GM18520 (cell line): Measurements from ENCODE around the gene PLB1.
A peak's percentile ranks its signal among the peaks of the same experiment; 100 is the strongest.

Experiments
- ATAC-seq: cut with Tn5 transposase; IDR thresholded peaks from one replicate; pipeline ENCODE4 v1.9.1; 2021; ENCODE audit not compliant: unreplicated experiment

PLB1 gene

GRCh38 chr2:28558158-28558820, 62.4 kb downstream of the PLB1 start:
- ATAC-seq: no peak

GRCh38 chr2:28558918-28559317, 63.1 kb downstream of the PLB1 start:
- ATAC-seq: no peak

GRCh38 chr2:28563869-28564268, 68.0 kb downstream of the PLB1 start:
- no peak for ATAC-seq

- ATAC-seq: no peak
Observed at GRCh38 chr2:28564346-28564745, 68.5 kb downstream of the PLB1 start.

- ATAC-seq: no peak
Observed at GRCh38 chr2:28565033-28565432, 69.2 kb downstream of the PLB1 start.

- ATAC-seq: no peak
Observed at GRCh38 chr2:28565720-28566295, 69.9 kb downstream of the PLB1 start.

GRCh38 chr2:28566521-28567041, 70.7 kb downstream of the PLB1 start:
- peak; percentile 92 for ATAC-seq

GRCh38 chr2:28567061-28567471, 71.2 kb downstream of the PLB1 start:
- no peak for ATAC-seq

- no peak for ATAC-seq
Observed at GRCh38 chr2:28568036-28568435, 72.2 kb downstream of the PLB1 start.

GRCh38 chr2:28568533-28568932, 72.7 kb downstream of the PLB1 start:
- no peak for ATAC-seq

GRCh38 chr2:28570431-28570830, 74.6 kb downstream of the PLB1 start:
- no peak for ATAC-seq

- ATAC-seq: no peak
Observed at GRCh38 chr2:28576714-28577113, 80.9 kb downstream of the PLB1 start.

GRCh38 chr2:28577791-28578680, 82.2 kb downstream of the PLB1 start:
- ATAC-seq: no peak

- ATAC-seq: no peak
Observed at GRCh38 chr2:28578774-28579173, 82.9 kb downstream of the PLB1 start.

GRCh38 chr2:28579606-28580005, 83.7 kb downstream of the PLB1 start:
- no peak for ATAC-seq

- no peak for ATAC-seq
Observed at GRCh38 chr2:28580078-28580477, 84.2 kb downstream of the PLB1 start.

GRCh38 chr2:28581312-28581711, 85.5 kb downstream of the PLB1 start:
- ATAC-seq: no peak

- no peak for ATAC-seq
Observed at GRCh38 chr2:28582152-28582551, 86.3 kb downstream of the PLB1 start.

- no peak for ATAC-seq
Observed at GRCh38 chr2:28582595-28582994, 86.7 kb downstream of the PLB1 start.

- no peak for ATAC-seq
Observed at GRCh38 chr2:28583899-28584553, 88.2 kb downstream of the PLB1 start.

- no peak for ATAC-seq
Observed at GRCh38 chr2:28586867-28587266, 91.0 kb downstream of the PLB1 start.
